WI38 (cell line): ENCODE data around the gene ERN2.
A peak's percentile ranks its signal among the peaks of the same experiment; 100 is the strongest.

Source experiments
- H3K4me3 ChIP-seq: 2 replicates; pipeline ENCODE4 v1.5.1; 2011; ENCODE audit warnings: low read depth, mild to moderate bottlenecking, control low read depth, low read length
- CTCF ChIP-seq: IDR thresholded peaks from 2 replicates; pipeline ENCODE4 v1.5.1; 2012; ENCODE audit warnings: low read depth, mild to moderate bottlenecking, control low read depth, low read length

ERN2 gene

GRCh38 chr16:23683487-23683886 lies 29.5 kb downstream of the ERN2 start:
- no peak overlapping the region for H3K4me3 ChIP-seq
- no peak for TF ChIP-seq CTCF

GRCh38 chr16:23682181-23682580 lies 30.8 kb downstream of the ERN2 start:
- no peak for TF ChIP-seq CTCF
- H3K4me3 ChIP-seq = no peak overlapping the region

- no peak for TF ChIP-seq CTCF
- peak overlapping the region; percentile 79 for H3K4me3 ChIP-seq
These were observed 33.1 kb downstream of the ERN2 start for GRCh38 chr16:23679986-23680336.

- no peak for TF ChIP-seq CTCF
- peak overlapping the region; percentile 79 for H3K4me3 ChIP-seq
These were observed 33.6 kb downstream of the ERN2 start for GRCh38 chr16:23679274-23679985.

- H3K4me3 ChIP-seq = peak within 1 kb of the TSS; percentile 79
- peak; percentile 24 for TF ChIP-seq CTCF
These were observed 34.4 kb downstream of the ERN2 start, which contains the start of gene PLK1 for GRCh38 chr16:23678430-23679273. PLK1 (plus strand) TSS chr16:23678889; CDS start chr16:23678933, 44 bp downstream.

- no peak overlapping the region for H3K4me3 ChIP-seq
- TF ChIP-seq CTCF = no peak
These were observed 36.0 kb downstream of the ERN2 start for GRCh38 chr16:23676924-23677480.
